A673 (cell line): ENCODE data around the gene EHF. TPM values are rescaled to one million over a fixed set of nuclear protein-coding genes. Genes with fewer than 3 reads are reported as not detected.

Experiments used
- BruUV-seq: library from RNA; stranded (reverse); fragments of 400-500 nt; replicated peaks from 2 replicates; lab custom pipeline; 2021; lab: Mats Ljungman, UMichigan
- CTCF ChIA-PET: fragments of 300-600 bp; sonication (Branson Sonifier 250); formaldehyde crosslinking; loops from one replicate; lab custom pipeline; 2022; ENCODE audit warnings: antibody characterized with exemption; lab: Charles Lee
- POLR2A ChIA-PET: fragments of 300-600 bp; sonication (Branson Sonifier 250); formaldehyde crosslinking; loops from one replicate; lab custom pipeline; 2022; ENCODE audit warnings: antibody characterized with exemption; ENCODE audit not compliant: low non-redundant PET; lab: Charles Lee
- DNase-seq: peaks from one replicate; pipeline ENCODE4 v3.0.0-alpha.2; 2015; ENCODE audit warnings: low spot score
- H3K27ac ChIP-seq: fragments of 200-600 bp; sonication (generic); 2 replicates; pipeline ENCODE4 v1.5.1; 2016; ENCODE audit warnings: mixed run types, low read depth, mild to moderate bottlenecking, mixed read lengths, antibody characterized with exemption, low read length; ENCODE audit not compliant: poor library complexity, severe bottlenecking
- H3K27me3 ChIP-seq: fragments of 200-600 bp; sonication (generic); replicated peaks from 2 replicates; pipeline ENCODE4 v1.6.1; 2017; ENCODE audit warnings: mixed run types, low read depth, mild to moderate bottlenecking, mixed read lengths, antibody characterized with exemption, low read length; ENCODE audit not compliant: insufficient read depth, poor library complexity
- H3K36me3 ChIP-seq: fragments of 200-600 bp; sonication (generic); 2 replicates; pipeline ENCODE4 v1.6.1; 2016; ENCODE audit warnings: mixed run types, mild to moderate bottlenecking, mixed read lengths, antibody characterized with exemption, low read length; ENCODE audit not compliant: insufficient read depth, poor library complexity, severe bottlenecking
- H3K4me1 ChIP-seq: fragments of 200-600 bp; sonication (generic); 2 replicates; pipeline ENCODE4 v1.6.1; 2017; ENCODE audit warnings: mixed run types, mild to moderate bottlenecking, mixed read lengths, antibody characterized with exemption, low read length; ENCODE audit not compliant: insufficient read depth, poor library complexity, severe bottlenecking
- H3K4me3 ChIP-seq: fragments of 200-600 bp; sonication (generic); 2 replicates; pipeline ENCODE4 v1.5.1; 2016; ENCODE audit warnings: low read depth, mixed run types, mild to moderate bottlenecking, mixed read lengths, low read length; ENCODE audit not compliant: poor library complexity, severe bottlenecking
- H3K9me3 ChIP-seq: fragments of 200-600 bp; sonication (generic); 2 replicates; pipeline ENCODE4 v1.6.1; 2016; ENCODE audit warnings: mixed run types, low read depth, mild to moderate bottlenecking, mixed read lengths, antibody characterized with exemption, low read length; ENCODE audit not compliant: poor library complexity, severe bottlenecking
- EZH2 ChIP-seq: fragments of 200-600 bp; sonication (generic); IDR thresholded peaks from 2 replicates; pipeline ENCODE4 v1.6.1; 2017; ENCODE audit warnings: borderline replicate concordance, low read depth, mild to moderate bottlenecking, mixed read lengths, antibody characterized with exemption, low read length; ENCODE audit not compliant: poor library complexity, severe bottlenecking
- intact Hi-C: fragments of 100-400 bp; cut with micrococcal nuclease; formaldehyde crosslinking; loops from one replicate; pipeline ENCODE4 v1.10.0; 2022; ENCODE audit not compliant: unreplicated experiment
- total RNA-seq: library from RNA; stranded (reverse); gene quantifications from 2 replicates; pipeline ENCODE4 v1.2.3, GENCODE V29; 2021
- TF ChIP-seq, protein P1 (sequence below): fragments of 300-800, 200-600 bp; sonication (generic); conservative IDR thresholded peaks from 2 replicates; pipeline ENCODE4 v1.5.1; 2017; ENCODE audit warnings: low read depth, mild to moderate bottlenecking, antibody characterized with exemption, low read length, moderate library complexity, mixed read lengths

EHF gene
- total RNA-seq, 1 experiment from 2014 or later = not detected

DNA sequence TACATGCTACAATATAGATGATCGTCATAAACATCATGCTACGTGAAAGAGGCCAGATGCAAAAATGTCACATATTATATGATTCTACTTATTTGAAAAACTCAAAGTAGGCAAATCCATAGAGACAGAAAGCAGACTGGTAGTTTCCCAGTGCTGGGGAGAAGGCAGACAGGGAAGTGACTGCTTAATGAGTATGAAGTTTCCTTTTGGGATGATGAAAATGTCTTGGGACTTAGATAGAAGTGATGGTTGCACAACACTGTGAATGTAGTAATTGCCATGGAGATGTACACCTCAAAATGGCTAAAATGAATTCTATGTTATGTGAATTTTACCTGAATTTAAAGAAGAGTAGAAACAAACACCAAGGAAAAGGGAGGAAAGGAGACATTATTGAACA, 45.2 kb upstream of the EHF start:
- intact Hi-C loops = no loop called here
- POLR2A ChIA-PET = no interaction called here
- TF ChIP-seq EZH2 = no peak
- TF ChIP-seq, protein P1, sequence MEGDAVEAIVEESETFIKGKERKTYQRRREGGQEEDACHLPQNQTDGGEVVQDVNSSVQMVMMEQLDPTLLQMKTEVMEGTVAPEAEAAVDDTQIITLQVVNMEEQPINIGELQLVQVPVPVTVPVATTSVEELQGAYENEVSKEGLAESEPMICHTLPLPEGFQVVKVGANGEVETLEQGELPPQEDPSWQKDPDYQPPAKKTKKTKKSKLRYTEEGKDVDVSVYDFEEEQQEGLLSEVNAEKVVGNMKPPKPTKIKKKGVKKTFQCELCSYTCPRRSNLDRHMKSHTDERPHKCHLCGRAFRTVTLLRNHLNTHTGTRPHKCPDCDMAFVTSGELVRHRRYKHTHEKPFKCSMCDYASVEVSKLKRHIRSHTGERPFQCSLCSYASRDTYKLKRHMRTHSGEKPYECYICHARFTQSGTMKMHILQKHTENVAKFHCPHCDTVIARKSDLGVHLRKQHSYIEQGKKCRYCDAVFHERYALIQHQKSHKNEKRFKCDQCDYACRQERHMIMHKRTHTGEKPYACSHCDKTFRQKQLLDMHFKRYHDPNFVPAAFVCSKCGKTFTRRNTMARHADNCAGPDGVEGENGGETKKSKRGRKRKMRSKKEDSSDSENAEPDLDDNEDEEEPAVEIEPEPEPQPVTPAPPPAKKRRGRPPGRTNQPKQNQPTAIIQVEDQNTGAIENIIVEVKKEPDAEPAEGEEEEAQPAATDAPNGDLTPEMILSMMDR = no peak
- Histone ChIP-seq H3K4me3 (no peak overlapping the region), H3K36me3 (no peaks in the 10 kb centered on the region), H3K27ac (no peak overlapping the region), H3K9me3 (no peaks in the 10 kb centered on the region), H3K4me1 (no peaks in the 10 kb centered on the region), H3K27me3 (peaks cover 94% of the 10 kb centered on the region)
- CTCF ChIA-PET = no interaction called here
- no TSS peak for BruUV-seq
- DNase-seq = no peak

DNA sequence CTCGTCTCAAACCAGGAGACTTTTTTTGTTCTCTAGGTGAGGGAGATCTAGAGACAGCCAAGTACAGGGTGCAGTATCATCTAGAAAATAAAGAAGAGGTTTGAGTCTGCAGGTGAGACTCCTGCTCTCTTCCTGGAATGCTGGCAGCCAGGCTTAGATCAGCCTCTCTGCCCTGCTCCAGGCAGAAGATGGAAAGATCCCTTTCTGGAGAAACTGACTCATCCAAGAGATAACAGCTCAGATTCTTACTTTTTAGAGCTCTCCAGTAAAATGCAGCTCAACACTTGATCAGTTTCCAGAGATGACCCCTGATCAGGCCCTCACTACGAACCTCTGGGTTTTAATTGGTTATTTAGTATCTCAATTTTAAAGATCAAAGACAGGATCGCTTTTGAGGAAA, 44.6 kb upstream of the EHF start:
- CTCF ChIA-PET = no interaction called here
- BruUV-seq = no TSS peak

DNA sequence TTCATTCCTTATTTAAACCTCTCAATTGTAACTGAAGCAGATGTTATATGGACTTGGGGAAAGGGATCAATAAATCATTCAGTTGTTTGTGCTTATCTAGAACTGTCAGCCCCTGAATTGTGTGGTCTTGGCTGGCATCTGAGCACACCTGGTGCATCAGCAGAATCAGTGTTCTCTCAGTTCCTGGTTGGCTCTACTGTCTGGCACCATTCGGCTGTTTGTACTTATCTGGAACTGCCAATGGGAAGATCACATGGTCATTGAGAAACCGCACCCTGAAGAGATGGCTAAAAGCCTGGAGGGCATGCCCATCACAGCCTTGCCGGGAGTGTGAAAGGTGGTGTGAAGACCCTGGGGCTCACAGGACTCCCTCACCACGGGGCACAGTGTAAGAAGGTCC, 37.1 kb upstream of the EHF start:
- DNase-seq = no peak
- Histone ChIP-seq H3K27me3 (peaks cover 43% of the 10 kb centered on the region), H3K9me3 (no peaks in the 10 kb centered on the region), H3K27ac (no peak overlapping the region), H3K36me3 (no peaks in the 10 kb centered on the region), H3K4me1 (peaks cover 3% of the 10 kb centered on the region), H3K4me3 (no peak overlapping the region)
- ChIA-PET CTCF (interaction anchor here (0.6 kb wide), 1 partner anchor 315 kb away, joined by 5 read pairs; no protein-coding TSS in a partner anchor), POLR2A (no interaction called here)
- TF ChIP-seq, protein P1 = no peak
- no peak for TF ChIP-seq EZH2
- no TSS peak for BruUV-seq
- intact Hi-C loops = loop anchor here (10.0 kb wide), 2 partner anchors 901 to 1681 kb away; no protein-coding TSS in a partner anchor

More for the DNA sequence above, 44.6 kb upstream of the EHF start:
- Histone ChIP-seq H3K36me3 (no peaks in the 10 kb centered on the region), H3K27ac (no peak overlapping the region), H3K27me3 (peaks cover 99% of the 10 kb centered on the region), H3K4me1 (no peaks in the 10 kb centered on the region), H3K9me3 (no peaks in the 10 kb centered on the region), H3K4me3 (no peak overlapping the region)
- no peak for TF ChIP-seq EZH2
- TF ChIP-seq, protein P1 = no peak
- POLR2A ChIA-PET = no interaction called here
- intact Hi-C loops = no loop called here
- DNase-seq = no peak
